K562 (cell line): Measurements from ENCODE around the gene TSPYL2.

Experiments
- ESRRA ChIP-seq: fragments of 450-650 bp; IDR thresholded peaks from 2 replicates; pipeline ENCODE4 v1.6.1; 2014; ENCODE audit warnings: low read depth, mild to moderate bottlenecking, moderate library complexity, borderline replicate concordance
- FOXA1 ChIP-seq: fragments of 450-650 bp; IDR thresholded peaks from 2 replicates; pipeline ENCODE4 v1.6.1; 2016; ENCODE audit warnings: mild to moderate bottlenecking, borderline replicate concordance
- JUN ChIP-seq, 2 experiments: sonication (generic) in 1 of 2; formaldehyde crosslinking in 1 of 2; IDR thresholded peaks; 2 replicates each; pipeline versions ENCODE4 v1.6.1 to v1.8.0; 2012 to 2022; ENCODE audit warnings: borderline replicate concordance in 2 of 2, mild to moderate bottlenecking in 2 of 2, improper control_type of control experiment in 1 of 2, low read depth in 1 of 2, low read length in 1 of 2, missing genetic modification reagents in 1 of 2
- RFX1 ChIP-seq: fragments of 450-650 bp; IDR thresholded peaks from 2 replicates; pipeline ENCODE4 v1.6.1; 2016; ENCODE audit warnings: mild to moderate bottlenecking, moderate library complexity
- TCF7 ChIP-seq: sonication (generic); IDR thresholded peaks from 2 replicates; pipeline ENCODE4 v1.6.1; 2016; ENCODE audit warnings: antibody characterized with exemption, borderline replicate concordance
- THRA ChIP-seq: fragments of 450-650 bp; IDR thresholded peaks from 2 replicates; pipeline ENCODE4 v1.6.1; 2017; ENCODE audit warnings: mild to moderate bottlenecking, moderate library complexity
- ZBTB7A ChIP-seq: IDR thresholded peaks from 2 replicates; pipeline ENCODE4 v1.6.1; 2011; ENCODE audit warnings: low read depth, mild to moderate bottlenecking, low read length, moderate library complexity, borderline replicate concordance; ENCODE audit not compliant: control insufficient read depth
- ZNF165 ChIP-seq: fragments of 250-450 bp; sonication (Bioruptor Pico); IDR thresholded peaks from 2 replicates; pipeline ENCODE4 v1.4.0; 2020; ENCODE audit warnings: borderline replicate concordance
- ZSCAN32 ChIP-seq: fragments of 450-650 bp; formaldehyde crosslinking; IDR thresholded peaks from 2 replicates; pipeline ENCODE4 v1.4.0; 2020; ENCODE audit warnings: mild to moderate bottlenecking, moderate library complexity
- TF ChIP-seq, protein P1 (sequence below), 3 experiments: IDR thresholded peaks in 2 of 3; conservative IDR thresholded peaks in 1 of 3; 2 replicates each; pipeline ENCODE4 v1.5.1; 2011 to 2012; ENCODE audit warnings: low read length in 3 of 3, mild to moderate bottlenecking in 3 of 3, control low read depth in 2 of 3, improper control_type of control experiment in 1 of 3, inconsistent platforms in 1 of 3, low read depth in 1 of 3, mixed read lengths in 1 of 3, moderate library complexity in 1 of 3; ENCODE audit not compliant: insufficient read depth in 2 of 3
- TF ChIP-seq, protein P2 (sequence below): fragments of 200-600 bp; sonication (generic); IDR thresholded peaks from one replicate; pipeline ENCODE4 v1.6.1; 2012; ENCODE audit warnings: mild to moderate bottlenecking, low read depth, low read length, inconsistent platforms
- TF ChIP-seq, protein P3 (sequence below): fragments of 250-450 bp; sonication (Bioruptor Pico); IDR thresholded peaks from 2 replicates; pipeline ENCODE4 v1.5.0; 2021; ENCODE audit warnings: mild to moderate bottlenecking, borderline replicate concordance

DNA sequence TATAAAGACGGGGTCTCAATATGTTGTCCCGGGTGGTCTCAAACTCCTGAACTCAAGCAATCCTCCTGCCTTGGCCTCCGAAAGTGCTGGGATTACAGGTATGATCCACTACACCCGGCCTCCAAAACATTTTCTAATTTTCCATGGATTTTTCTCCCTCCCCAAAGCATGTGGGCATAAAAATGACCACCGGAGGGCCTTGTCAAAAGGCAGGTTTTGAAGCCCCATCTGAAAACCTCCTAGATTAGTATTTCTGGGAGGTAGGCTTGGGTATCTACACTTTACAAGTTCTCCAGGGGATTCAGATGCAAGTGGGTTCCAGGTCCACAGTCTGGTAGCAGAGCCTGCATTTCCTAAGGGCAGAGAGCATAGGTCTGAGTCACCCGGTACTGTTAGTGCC is 34.9 kb upstream of the TSPYL2 start:
- TF ChIP-seq THRA (no peak), FOXA1 (no peak), TCF7 (no peak), ESRRA (no peak), JUN (IDR thresholded peaks at IDR 0.05; ENCODE audit: borderline replicate concordance, low read depth, low read length) (no peak), JUN (CRISPR knock-in tag; IDR thresholded peaks at IDR 0.05; ENCODE audit: borderline replicate concordance) (no peak), ZNF165 (CRISPR knock-in tag) (no peak), RFX1 (no peak), ZBTB7A (no peak), ZSCAN32 (CRISPR knock-in tag) (no peak)
- TF ChIP-seq, protein P1, sequence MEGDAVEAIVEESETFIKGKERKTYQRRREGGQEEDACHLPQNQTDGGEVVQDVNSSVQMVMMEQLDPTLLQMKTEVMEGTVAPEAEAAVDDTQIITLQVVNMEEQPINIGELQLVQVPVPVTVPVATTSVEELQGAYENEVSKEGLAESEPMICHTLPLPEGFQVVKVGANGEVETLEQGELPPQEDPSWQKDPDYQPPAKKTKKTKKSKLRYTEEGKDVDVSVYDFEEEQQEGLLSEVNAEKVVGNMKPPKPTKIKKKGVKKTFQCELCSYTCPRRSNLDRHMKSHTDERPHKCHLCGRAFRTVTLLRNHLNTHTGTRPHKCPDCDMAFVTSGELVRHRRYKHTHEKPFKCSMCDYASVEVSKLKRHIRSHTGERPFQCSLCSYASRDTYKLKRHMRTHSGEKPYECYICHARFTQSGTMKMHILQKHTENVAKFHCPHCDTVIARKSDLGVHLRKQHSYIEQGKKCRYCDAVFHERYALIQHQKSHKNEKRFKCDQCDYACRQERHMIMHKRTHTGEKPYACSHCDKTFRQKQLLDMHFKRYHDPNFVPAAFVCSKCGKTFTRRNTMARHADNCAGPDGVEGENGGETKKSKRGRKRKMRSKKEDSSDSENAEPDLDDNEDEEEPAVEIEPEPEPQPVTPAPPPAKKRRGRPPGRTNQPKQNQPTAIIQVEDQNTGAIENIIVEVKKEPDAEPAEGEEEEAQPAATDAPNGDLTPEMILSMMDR (IDR thresholded peaks at IDR 0.05 in 2 of 3, conservative IDR thresholded peaks at IDR 0.05 in 1 of 3; ENCODE audit: insufficient read depth in 2 of 3, low read depth in 1 of 3, low read length in 3 of 3) = no peak
- TF ChIP-seq, protein P2, sequence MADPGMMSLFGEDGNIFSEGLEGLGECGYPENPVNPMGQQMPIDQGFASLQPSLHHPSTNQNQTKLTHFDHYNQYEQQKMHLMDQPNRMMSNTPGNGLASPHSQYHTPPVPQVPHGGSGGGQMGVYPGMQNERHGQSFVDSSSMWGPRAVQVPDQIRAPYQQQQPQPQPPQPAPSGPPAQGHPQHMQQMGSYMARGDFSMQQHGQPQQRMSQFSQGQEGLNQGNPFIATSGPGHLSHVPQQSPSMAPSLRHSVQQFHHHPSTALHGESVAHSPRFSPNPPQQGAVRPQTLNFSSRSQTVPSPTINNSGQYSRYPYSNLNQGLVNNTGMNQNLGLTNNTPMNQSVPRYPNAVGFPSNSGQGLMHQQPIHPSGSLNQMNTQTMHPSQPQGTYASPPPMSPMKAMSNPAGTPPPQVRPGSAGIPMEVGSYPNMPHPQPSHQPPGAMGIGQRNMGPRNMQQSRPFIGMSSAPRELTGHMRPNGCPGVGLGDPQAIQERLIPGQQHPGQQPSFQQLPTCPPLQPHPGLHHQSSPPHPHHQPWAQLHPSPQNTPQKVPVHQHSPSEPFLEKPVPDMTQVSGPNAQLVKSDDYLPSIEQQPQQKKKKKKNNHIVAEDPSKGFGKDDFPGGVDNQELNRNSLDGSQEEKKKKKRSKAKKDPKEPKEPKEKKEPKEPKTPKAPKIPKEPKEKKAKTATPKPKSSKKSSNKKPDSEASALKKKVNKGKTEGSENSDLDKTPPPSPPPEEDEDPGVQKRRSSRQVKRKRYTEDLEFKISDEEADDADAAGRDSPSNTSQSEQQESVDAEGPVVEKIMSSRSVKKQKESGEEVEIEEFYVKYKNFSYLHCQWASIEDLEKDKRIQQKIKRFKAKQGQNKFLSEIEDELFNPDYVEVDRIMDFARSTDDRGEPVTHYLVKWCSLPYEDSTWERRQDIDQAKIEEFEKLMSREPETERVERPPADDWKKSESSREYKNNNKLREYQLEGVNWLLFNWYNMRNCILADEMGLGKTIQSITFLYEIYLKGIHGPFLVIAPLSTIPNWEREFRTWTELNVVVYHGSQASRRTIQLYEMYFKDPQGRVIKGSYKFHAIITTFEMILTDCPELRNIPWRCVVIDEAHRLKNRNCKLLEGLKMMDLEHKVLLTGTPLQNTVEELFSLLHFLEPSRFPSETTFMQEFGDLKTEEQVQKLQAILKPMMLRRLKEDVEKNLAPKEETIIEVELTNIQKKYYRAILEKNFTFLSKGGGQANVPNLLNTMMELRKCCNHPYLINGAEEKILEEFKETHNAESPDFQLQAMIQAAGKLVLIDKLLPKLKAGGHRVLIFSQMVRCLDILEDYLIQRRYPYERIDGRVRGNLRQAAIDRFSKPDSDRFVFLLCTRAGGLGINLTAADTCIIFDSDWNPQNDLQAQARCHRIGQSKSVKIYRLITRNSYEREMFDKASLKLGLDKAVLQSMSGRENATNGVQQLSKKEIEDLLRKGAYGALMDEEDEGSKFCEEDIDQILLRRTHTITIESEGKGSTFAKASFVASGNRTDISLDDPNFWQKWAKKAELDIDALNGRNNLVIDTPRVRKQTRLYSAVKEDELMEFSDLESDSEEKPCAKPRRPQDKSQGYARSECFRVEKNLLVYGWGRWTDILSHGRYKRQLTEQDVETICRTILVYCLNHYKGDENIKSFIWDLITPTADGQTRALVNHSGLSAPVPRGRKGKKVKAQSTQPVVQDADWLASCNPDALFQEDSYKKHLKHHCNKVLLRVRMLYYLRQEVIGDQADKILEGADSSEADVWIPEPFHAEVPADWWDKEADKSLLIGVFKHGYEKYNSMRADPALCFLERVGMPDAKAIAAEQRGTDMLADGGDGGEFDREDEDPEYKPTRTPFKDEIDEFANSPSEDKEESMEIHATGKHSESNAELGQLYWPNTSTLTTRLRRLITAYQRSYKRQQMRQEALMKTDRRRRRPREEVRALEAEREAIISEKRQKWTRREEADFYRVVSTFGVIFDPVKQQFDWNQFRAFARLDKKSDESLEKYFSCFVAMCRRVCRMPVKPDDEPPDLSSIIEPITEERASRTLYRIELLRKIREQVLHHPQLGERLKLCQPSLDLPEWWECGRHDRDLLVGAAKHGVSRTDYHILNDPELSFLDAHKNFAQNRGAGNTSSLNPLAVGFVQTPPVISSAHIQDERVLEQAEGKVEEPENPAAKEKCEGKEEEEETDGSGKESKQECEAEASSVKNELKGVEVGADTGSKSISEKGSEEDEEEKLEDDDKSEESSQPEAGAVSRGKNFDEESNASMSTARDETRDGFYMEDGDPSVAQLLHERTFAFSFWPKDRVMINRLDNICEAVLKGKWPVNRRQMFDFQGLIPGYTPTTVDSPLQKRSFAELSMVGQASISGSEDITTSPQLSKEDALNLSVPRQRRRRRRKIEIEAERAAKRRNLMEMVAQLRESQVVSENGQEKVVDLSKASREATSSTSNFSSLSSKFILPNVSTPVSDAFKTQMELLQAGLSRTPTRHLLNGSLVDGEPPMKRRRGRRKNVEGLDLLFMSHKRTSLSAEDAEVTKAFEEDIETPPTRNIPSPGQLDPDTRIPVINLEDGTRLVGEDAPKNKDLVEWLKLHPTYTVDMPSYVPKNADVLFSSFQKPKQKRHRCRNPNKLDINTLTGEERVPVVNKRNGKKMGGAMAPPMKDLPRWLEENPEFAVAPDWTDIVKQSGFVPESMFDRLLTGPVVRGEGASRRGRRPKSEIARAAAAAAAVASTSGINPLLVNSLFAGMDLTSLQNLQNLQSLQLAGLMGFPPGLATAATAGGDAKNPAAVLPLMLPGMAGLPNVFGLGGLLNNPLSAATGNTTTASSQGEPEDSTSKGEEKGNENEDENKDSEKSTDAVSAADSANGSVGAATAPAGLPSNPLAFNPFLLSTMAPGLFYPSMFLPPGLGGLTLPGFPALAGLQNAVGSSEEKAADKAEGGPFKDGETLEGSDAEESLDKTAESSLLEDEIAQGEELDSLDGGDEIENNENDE = no peak
- TF ChIP-seq, protein P3, sequence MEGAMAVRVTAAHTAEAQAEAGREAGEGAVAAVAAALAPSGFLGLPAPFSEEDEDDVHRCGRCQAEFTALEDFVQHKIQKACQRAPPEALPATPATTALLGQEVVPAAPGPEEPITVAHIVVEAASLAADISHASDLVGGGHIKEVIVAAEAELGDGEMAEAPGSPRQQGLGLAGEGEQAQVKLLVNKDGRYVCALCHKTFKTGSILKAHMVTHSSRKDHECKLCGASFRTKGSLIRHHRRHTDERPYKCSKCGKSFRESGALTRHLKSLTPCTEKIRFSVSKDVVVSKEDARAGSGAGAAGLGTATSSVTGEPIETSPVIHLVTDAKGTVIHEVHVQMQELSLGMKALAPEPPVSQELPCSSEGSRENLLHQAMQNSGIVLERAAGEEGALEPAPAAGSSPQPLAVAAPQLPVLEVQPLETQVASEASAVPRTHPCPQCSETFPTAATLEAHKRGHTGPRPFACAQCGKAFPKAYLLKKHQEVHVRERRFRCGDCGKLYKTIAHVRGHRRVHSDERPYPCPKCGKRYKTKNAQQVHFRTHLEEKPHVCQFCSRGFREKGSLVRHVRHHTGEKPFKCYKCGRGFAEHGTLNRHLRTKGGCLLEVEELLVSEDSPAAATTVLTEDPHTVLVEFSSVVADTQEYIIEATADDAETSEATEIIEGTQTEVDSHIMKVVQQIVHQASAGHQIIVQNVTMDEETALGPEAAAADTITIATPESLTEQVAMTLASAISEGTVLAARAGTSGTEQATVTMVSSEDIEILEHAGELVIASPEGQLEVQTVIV (CRISPR knock-in tag) = no peak
